HG02852 (cell line): ENCODE data around the gene MRTFA.
"Not testable (repeated sequence)": the region's sequence is repeated elsewhere in the genome, so short reads cannot be mapped to it uniquely, and the experiment has no call there.

ENCODE experiments used
- ATAC-seq: cut with Tn5 transposase; IDR thresholded peaks from one replicate; pipeline ENCODE4 v1.9.1; 2021; ENCODE audit warnings: mild to moderate bottlenecking, moderate library complexity; ENCODE audit not compliant: unreplicated experiment

The MRTFA gene

DNA sequence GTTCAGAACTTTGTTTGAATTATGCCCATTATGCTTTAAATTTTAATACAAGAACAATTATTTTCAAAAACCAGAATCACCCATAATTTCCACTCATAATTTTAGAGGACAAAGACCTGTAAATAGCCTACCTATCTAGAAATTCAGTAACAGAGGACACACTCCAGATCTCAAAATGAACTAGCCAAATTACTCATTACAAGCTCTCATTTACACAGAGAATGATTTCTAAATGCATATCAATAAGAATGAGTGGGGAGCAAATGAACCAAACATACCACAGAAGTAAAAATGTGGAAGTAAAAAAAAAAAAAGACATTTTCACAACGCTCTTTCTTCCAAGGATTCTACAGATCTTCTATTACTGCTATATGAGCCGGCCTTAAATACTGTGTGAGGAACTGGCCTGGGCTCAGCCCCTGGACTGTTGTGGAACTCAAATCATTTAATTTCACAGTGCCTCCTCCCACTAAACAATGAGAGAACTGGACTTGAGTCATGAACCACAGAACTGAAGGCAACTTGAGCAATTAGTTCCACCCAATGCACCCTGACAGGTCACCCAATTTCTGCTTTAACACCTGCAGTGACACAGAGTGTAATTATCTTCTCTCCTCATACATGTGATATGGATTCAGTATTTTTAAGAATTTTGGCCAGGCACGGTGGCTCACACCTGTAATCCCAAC, 8.0 kb downstream of the MRTFA start:
- no peak for ATAC-seq

DNA sequence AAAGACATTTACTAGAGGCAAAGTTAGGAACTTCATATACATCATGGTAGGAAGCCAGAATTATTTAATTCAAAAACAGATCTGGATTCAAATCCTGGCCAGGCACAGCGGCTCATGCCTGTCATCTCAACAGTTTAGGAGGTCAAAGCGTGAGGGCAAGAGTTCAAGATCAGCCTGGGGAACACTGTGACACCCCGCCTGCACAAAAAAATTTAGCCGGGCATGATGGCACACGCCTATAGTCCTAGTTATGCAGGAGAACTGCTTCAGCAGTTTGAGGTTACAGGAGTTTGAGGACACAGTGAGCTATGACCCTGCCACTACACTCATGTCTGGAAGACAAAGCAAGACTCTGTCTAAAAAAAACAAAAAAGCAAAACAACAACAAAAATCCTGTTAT, 8.9 kb downstream of the MRTFA start:
- no peak for ATAC-seq

DNA sequence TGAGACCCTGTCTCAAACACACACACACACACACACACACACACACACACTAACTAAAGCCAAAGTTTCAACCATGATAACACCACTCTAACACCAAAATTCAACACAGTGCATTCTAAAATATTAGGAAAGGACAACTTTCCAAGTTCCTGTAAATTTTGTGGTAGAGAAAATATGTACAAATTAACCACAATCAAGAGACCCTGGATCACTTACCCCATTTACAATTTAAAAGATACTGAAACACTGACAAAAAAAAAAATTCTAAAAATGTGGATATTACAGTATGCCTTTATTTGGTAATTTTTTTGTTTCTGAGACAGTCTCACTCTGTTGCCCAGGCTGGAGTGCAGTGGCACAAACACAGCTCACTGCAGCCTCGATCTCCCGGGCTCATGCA, 9.7 kb downstream of the MRTFA start:
- no peak for ATAC-seq

DNA sequence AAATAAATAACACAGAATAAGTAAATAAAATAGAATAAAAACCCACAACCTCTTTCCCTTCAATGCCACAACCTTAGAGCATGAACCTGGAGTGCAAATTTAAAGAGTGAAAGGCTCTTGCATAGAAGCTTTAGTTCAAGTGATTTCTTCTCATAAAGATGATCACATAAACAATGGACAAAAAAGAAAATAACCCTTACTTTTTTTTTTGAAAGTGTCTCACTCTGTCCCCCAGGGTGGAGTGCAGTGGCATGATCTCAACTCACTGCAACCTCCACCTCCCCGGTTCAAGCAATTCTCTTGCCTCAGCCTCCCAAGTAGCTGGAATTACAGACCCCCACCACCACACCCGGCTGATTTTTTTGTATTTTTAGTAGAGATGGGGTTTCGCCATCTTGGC, 10.7 kb downstream of the MRTFA start:
- not testable (repeated sequence) for ATAC-seq

DNA sequence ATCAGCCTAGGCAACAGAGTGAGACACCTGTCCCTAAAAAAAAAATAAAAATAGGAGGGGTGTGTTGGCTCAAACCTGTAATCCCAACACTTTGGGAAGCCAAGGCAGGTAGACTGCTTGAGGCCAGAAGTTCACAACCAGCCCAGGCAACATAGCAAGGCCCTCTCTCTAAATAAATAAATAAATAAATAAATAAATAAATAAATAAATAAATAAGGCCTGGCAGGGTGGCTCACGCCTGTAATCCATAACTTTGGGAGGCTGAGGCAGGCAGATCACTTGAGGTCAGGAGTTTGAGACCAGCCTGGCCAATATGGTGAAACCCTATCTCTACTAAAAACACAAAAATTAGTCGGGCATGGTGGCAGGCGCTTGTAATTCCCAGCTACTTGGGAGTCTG, 11.2 kb downstream of the MRTFA start:
- not testable (repeated sequence) for ATAC-seq

DNA sequence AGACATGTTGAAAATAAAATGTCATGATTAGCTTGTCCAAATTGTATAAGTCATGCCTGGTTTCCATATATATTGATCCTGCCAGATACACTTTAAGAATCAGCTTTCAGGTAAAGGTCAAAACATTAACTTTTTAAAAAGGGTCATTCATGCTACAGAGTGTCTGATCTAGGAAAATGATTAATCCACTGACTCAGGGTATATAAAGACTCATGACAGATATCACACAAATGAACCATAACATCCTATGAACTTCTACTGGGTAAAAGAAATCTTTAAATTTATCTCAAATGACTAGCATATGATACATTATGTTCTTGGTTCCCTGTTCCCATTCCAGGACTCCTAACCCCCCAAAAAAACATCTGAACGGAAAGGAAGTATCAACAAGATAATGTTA, 11.7 kb downstream of the MRTFA start:
- no peak for ATAC-seq

DNA sequence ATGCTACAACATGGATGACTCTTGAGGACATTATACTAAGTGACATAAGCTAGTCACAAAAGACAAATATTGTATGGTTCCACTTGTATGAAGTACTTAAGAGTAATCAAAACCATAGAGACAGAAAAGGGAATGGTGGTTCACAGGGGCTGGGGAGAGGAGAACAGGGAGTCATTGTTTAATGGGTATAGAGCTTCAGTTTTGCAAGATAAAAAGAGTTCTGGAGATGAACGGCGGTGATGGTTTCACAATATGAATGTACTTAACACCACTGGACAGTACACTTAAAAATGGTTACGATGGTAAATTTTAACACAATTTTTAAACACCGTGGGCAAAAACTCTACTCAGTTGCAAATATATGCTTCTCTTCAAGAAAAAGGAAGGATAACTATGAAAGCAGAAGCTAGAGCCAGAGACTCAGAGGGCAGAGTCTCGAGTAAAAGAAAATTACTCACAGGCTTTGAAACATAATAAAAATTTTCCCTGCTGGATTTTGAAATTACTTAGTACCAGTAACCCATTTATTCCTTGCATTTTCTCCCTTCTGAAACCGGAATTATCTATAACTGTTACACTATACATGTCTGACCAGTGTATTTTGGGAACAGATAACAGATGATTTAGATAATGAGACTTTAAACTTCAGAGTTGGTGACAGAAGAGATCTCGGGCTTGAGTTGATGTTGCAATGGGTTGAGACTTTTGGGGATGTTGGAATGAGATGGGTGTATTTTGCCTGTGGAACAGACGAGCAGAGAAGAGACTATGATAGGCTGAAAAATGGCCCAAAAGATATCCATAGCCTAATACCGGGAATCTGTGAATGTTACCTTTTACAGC, 15.0 kb downstream of the MRTFA start:
- ATAC-seq, result no peak

DNA sequence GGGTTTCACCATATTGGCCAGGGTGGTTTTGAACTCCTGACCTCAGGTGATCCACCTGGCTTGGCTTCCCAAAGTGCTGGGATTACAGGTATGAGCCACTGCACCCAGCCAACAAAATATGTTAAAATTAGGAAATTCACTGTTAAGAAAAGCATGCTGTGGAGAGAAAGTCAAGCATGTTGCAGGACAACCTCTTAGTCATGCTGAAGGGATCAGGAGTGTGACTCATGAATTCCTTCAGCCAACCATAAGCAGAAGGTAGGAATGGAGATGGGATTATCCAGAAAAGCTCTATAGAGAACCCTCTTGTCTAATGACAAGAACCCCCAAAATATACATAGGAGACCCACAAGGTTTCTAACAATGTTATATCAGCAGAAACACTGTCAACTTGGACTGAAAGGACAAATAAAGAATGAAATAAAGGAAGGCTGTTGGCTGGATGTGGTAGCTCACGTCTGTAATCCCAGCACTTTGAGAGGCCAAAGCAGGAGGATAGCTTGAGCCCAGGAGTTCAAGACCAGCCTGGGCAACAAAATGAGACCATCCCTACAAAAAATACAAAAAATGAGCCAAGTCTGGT, 16.0 kb downstream of the MRTFA start:
- no peak for ATAC-seq

DNA sequence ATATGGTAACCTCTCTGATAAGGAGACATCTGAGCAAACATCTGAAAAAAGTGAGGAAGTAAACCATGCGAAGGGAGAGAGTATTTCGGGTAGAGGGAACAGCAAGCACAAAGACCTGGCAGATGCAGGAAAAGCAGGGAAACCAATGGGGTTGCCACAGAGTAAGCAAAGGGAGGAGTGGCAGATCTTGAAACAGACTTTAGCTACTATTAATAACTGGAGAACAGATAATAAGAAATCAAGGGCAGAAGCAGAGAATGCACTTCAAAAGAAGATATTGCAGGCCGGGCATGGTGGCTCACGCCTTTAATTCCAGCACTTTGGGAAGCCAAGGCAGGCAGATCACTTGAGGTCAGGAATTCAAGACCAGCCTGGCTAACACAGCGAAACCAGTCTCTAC, 18.1 kb downstream of the MRTFA start:
- ATAC-seq, result no peak

DNA sequence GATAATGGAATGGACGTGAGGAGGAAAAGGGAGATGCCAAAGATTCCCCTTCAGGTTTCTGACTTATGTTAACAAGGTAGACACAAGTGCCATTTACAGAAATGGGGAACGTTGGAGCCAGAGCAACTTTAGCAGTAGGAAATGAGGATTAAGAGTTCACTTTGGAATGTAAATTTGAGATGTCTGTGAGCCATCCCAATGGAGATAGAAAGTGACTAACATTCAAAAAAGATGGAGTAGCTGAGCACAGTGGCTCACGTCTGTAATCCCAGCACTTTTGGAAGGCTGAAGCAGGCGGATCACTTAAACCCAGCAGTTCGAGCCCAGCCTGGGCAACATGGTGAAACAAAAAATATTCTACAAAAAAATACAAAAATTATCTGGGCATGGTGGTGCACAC, 19.9 kb downstream of the MRTFA start:
- no peak for ATAC-seq

DNA sequence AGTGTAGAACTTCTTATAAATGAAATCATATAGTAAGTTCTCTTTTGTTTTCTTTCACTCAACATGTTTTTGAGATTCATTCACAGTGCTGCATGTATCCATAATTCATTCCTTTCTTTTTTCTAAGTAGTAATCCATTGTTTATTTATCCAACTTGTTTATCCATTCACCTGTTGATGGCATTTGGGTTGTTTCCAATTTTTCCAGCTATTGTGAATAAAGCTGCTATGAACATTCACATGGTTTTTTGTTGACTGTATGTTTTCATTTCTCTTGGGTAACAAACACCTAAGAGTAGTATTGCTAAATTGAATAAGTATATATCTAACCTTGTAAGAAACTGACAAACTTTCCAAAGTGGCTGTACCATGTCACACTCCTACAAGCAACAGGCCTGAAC, 23.5 kb downstream of the MRTFA start:
- no peak for ATAC-seq

DNA sequence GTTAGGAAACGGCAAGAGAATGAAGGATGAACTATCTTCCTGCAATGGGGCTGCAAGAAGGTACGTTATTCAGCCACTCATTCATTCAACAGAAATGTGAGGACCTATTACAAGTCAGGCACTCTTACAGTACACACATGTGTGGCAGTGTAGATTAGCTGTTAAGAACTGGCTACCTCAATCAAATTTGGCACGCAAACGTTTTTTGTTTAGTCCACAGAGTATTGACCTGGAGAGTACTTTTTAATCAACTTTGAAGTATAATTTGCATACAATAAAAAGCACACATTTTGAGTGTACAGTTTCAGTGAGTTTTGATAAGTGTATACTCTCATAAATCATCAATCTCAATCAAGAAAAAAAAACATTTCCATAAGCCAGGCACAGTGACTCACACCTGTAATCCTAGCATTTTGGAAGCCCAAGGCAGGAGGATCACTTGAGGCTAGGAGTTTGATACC, 24.2 kb downstream of the MRTFA start:
- ATAC-seq, result no peak

DNA sequence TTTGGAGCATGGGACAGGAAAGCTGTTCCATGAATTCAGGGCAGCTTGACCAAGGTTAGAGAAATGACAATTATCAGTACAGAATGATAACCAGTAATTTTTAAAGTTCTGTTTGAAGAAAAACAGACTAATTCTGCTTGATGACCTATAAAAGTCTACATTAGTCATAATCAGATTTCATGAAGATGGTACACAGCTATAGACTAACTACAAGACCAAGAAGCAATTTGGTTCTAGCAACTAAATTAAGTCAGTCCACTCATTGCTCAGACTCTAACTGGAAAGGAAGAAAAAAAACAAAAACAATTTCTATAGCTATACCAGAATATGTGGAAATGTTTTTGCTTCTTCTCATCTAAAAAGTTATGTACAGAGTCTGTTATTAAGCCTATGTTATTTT, 24.9 kb downstream of the MRTFA start:
- no peak for ATAC-seq

DNA sequence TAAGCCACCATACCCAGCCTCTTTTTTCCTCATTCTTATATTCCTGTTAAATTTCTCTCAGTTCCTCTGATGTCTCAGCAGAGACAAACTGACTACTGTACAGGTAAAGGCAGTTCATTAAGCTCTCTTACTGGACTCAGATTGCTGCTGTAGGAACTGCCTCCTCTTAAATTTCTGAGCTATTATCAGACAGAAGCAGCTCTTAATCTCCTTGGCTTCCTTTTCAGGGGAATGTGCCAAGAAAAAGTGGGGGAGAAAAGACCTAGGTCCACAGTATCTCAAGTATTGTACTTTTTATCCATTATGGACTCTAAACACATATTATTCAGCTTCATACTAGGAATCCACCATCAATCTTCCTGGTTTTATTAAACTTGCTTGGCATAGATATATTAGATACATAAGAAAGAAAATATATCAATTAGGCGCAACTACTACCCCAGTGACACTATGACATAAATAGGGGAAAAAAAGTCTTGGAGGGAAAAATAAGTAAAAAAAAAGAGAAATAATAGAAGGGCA, 26.1 kb downstream of the MRTFA start:
- no peak for ATAC-seq

DNA sequence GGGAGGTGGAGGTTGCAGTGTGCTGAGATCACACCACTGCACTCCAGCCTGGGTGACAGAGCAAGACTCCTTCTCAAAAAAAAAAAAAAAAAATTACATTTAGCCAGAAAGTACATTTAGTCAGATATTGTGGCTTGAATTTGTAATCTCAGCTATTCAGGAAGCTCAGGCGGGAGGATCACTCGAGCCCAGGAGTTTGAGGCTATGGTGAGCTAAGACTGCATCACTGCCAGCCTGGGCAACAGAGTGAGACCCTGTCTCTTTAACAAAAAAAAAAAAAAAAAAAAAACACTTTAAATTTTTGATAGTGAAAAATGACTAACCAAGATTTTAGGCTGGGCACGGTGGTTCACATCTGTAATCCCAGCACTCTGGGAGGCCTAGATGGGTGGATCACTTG, 27.3 kb downstream of the MRTFA start:
- ATAC-seq, result no peak

DNA sequence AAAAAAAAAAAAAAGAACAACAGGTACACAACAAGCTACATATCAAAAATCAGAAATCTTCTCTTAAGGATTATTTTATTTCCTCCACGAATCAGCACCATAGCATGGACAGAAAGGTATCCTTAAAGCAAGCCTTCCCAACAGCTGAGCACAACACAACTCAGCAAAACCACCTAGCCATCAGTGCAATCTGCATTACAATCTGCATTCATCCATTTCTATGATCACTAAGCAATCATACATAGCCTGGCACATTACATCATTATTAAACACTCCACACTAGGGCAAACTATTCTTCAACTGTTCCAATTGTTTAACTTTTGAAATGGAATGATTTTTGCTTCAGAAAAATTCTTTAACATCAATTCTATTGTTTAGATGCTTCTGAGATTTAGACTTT, 29.0 kb downstream of the MRTFA start:
- no peak for ATAC-seq

DNA sequence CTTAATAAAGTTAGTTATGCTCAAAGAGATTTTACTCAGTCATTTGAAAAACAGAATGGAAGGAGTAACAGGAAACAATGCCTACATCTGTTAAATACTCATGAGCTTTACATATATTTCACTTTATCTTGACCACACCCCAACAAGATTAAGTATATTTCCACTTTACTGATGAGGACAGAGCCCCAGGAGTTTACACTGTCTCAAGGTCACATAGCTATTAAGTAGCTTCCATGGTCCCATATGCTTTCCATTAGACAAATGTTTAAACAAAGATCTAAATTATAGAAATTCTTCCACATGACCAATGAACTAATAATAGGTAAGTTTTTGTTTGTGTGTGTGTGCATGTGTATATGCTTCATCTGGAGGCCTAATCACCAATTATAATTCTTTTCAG, 30.2 kb downstream of the MRTFA start:
- ATAC-seq, result no peak

DNA sequence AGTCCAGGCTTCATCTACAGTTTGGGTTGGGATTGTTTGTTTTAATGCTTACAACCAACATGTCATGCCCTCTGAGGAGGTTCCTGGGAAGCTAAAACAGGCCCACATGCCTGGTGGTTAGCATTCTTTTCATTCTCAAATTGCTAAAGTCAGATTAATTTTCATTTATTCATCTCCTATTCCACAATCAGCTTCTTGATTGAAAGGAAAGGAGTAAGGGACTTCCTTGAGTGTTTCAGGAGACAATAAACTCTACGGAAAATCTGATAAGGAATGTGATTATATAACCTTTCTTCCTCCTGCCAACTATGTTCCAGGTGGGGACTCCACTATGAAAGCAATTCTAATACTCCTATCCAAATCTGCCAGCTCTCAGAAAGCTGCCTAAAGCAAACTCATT, 30.8 kb downstream of the MRTFA start:
- no peak for ATAC-seq

DNA sequence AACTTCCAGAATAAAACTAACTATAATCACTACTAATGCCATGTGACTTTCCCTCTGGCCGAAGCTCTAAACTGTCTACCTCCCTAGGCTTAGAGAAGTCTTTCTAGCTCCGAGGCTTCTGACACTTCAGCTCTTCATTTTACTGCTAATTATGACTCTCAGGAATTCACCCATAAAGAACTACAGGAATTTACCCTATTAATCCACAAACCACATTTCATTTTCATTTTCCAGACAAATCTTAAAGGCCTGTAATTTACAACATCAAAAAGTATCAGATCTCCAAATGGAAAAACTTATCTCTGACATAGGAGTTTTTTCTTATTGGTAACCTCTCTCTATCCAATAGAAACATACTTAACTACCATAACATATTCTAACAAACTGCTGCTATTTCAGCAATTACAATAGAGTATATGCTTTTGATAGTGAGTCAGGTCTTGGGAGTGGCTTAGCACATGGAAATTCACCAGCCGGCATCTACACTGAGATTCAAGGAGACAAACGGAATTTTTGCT, 33.4 kb downstream of the MRTFA start:
- no peak for ATAC-seq

DNA sequence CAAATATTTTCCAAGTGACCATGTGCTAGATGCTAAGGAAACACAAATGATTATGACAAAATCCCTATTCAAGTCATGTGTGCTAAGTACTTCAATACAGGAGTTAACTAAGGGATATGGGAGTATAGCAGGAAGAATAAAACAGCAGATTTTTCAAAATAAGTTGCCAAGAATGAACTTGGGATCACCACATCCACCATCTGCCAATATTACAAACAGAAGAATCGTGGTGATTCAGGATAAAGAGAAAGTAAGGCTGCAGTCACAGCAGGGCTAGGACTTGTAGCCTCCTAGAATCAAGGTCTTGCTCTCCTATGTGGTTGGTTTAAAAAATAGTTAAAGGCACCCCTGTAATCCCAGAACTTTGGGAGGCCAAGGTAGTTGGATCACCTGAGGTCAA, 34.3 kb downstream of the MRTFA start:
- no peak for ATAC-seq

DNA sequence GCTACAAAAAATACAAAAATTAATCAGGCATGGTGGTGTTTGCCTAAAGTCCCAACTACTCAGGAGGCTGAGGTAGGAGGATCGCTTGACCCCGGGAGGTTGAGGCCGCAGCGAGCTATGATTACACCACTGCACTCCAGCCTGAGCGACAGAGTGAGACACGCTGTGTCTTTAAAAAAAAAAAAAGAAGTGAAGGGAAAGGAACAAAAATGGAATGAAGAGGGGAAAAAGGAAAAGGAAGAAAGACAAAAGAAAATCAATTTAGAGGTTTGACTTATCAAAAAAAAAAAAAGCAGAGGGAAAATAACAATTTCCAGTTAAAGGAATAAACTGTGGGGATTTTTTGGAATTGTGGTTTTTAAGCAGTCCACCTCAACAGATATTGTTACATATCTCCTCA, 36.8 kb downstream of the MRTFA start:
- ATAC-seq, result no peak

DNA sequence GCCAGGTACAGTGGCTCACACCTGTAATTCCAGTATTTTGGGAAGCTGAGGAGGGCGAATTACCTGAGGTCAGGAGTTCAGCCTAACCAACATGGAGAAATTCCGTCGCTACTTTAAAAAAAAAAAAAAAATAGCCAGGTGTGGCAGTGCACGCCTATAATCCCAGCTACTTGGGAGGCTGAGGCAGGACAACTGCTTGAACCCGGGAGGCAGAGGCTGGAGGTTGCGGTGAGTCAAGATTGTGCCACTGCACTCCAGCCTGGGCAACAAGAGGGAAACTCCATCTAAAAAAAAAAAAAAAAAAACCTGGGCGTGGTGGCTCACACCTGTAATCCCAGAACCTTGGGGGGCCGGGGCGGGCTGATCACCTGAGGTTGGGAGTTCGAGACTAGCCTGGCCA, 37.8 kb downstream of the MRTFA start:
- not testable (repeated sequence) for ATAC-seq
